HG02610 (cell line): ENCODE results near the gene OPRL1.
"Not testable (repeated sequence)": the region's sequence is repeated elsewhere in the genome, so short reads cannot be mapped to it uniquely, and the experiment has no call there.

Experiments used
- ATAC-seq: cut with Tn5 transposase; IDR thresholded peaks from one replicate; pipeline ENCODE4 v1.9.1; 2021; ENCODE audit warnings: mild to moderate bottlenecking, moderate library complexity; ENCODE audit not compliant: unreplicated experiment

The OPRL1 gene

DNA sequence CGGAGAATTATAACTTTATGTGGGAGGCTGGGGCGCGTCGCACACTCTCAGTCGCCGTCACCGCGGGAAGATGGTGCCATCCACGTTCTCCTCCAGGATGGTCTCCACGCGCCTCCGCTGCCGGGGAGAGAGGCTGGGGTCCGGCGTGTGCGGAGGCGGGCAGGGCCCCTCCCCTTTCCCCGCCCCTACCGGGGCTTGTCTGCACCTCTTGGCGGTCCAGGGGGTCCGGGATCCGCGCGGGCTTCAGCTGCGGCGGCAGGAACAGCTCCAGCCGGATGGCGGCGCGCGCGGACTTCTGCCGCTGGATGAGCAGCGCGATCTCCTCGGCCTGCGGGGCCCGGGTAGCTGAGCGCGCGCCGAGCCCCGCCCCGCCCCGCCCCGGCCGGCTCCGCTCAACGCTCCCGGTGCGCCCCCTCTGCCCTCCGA, 3.5 kb downstream of the OPRL1 start:
- no peak for ATAC-seq

DNA sequence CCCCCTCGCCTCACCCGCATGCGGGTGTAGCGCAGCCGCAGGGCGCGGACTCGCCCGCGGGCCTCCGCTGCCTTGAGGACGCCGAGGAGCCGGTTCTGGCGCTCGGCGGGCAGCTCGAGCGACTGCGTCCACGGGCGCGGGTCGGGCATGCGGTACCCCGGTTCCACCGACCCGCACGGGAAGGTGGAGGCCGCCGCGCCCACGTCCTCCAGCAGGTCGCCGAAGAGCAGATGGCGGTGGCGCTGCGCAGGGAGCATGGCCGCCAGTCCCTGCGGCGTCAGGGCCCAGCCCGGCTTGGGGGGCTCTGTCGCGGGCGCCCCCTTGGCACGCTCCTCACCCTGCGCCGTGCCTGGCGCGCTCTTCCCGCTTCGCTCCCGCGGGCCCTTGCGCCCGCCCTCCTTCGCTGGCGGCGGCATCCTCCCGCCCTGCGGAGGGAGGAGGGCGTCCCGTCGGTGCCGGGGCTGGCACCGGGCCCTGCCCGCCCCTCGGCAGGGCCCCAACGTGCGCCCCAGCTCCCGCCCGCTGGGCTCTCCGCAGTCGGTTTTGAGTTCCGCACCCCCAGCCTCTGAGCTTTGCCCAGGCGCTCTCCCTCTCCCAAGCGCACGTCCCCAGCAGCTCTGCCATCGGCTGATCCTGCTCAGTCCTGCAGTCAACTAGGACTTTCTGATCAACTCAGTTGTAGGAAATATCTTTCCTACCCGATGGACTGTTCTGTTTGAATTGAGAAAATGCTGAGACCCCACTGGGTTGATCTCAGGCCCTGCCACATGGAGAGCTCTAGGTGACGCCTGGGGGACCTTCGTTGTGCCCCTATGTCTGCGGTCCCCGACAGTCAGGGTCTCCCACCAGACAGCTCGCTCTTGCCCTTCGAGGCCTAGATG, 4.2 kb downstream of the OPRL1 start, which contains the start of gene LKAAEAR1:
Gene LKAAEAR1 (minus strand): TSS at position 595 of the 881 bp plus-strand sequence. CDS start 179 bp downstream, at position 416.
- ATAC-seq, result no peak

DNA sequence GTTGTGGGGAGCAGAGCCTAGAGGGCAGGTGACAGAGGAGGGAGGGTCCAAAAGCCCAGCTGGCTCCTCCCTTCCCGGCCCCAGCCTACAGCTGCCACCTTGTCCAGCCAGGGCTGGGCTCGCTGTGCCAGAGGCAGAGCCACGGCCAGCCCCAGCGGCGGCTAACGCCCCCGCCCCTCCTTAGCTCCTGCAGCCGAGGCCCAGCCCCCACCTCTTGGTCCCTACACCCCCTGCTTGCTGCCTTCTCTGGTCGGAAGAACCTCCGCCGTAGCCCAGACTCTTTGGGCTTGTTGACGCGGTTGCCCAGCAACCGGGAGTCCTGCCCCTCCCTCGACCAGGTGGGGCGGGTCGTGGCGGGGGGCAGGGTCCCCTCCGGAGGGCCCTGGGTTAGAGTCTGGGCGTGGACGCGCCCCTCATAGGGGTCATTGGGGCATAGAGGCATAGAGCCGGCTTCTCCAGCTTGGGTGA, 4.8 kb downstream of the OPRL1 start:
- ATAC-seq, result no peak

DNA sequence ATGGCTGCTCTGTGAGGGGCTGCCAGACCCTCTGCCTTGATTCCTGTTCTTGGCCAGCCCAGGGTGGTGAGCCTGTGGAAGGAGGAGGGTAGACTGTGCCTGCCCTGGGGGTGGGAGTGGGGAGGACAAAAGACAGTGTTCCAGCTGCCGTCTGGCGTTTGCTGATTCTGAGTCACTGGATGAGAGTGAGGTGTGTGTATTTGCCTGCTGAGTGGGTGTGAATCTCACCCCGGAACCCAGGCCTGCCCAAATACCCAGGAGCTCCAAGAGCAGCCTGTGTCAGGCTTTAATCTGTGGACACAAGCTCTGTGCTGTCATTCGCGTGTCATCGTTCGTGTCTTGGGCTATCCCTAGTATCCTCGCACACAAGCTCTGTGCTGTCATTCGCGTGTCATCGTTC, 6.9 kb downstream of the OPRL1 start:
- no peak for ATAC-seq

DNA sequence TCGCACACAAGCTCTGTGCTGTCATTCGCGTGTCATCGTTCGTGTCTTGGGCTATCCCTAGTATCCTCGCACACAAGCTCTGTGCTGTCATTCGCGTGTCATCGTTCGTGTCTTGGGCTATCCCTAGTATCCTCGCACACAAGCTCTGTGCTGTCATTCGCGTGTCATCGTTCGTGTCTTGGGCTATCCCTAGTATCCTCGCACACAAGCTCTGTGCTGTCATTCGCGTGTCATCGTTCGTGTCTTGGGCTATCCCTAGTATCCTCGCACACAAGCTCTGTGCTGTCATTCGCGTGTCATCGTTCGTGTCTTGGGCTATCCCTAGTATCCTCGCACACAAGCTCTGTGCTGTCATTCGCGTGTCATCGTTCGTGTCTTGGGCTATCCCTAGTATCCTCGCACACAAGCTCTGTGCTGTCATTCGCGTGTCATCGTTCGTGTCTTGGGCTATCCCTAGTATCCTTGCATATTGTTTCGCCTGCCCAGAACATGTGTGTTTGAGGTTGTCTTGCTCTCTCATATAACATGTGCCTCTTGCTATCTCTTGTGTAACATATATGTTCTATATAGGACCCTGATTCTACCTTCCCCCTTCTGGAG, 7.4 kb downstream of the OPRL1 start:
- ATAC-seq, result not testable (repeated sequence)

DNA sequence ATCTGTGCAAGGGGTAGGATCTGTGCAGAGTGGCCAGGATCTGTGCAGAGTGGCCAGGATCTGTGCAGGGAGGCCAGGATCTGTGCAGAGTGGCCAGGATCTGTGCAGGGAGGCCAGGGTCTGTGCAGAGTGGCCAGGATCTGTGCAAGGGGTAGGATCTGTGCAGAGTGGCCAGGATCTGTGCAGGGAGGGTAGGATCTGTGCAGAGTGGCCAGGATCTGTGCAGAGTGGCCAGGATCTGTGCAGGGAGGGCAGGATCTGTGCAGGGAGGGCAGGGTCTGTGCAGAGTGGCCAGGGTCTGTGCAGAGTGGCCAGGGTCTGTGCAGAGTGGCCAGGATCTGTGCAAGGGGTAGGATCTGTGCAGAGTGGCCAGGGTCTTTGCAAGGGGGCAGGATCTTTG, 8.7 kb downstream of the OPRL1 start:
- not testable (repeated sequence) for ATAC-seq

DNA sequence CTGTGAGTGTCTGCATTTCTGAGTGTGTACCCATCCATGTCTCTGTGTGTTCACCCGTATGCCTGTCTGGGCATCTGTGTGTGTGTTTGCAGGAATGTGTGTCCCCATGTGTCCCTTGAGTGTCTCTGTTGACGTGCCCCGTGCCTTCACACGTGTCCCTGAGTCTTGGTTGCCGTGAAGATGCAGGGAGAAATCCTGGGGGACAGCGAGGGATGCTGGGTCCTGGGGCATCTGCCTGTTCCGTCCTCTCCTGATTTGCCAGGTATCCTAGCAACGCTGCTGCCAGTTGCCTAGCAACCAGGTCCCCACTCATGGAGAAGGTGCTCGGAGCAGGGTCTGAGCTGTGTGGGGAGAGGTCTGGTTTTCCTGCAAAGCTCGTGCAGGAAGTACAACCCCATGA, 10.3 kb downstream of the OPRL1 start:
- no peak for ATAC-seq

DNA sequence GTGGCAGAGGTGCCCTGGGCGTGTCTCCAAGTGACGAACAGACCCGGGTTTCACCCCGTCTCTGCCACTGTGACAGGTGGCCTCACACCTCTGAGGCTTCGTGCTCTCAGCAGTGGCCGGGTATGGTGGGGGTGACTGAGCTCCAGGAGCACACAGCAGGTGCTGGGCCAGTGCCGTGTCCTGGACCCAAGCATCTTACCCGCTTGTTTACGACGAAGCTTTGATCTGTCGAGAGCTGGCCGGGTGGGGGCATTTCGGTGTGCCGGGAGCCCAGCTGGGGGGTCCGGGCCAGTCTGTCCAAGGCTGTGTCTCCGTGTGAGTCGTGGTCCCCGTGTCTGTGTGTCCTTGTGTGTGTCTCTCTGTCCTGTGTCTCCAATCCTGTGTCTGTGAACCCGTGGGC, 11.5 kb downstream of the OPRL1 start:
- ATAC-seq, result no peak

DNA sequence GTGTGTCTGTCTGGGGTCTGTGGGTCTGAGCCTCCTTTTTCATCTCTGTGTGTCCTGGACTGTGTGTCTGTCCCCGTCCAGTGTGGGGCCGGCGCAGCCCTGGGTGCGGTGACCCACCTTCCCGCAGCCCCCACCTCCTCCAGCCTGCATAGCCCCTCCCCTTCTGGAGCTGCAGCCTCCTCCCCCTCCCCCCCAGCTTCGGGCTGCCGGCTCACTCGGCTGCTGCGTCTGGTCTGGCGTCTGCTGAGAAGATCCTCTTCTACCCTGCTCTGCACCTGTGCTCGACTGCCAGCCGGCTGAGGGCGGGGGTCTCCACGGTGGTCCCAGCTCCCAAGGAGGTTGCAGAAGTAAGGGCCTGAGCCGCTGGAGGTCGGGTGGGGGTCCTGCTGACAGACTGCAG, 11.9 kb downstream of the OPRL1 start:
- no peak for ATAC-seq

DNA sequence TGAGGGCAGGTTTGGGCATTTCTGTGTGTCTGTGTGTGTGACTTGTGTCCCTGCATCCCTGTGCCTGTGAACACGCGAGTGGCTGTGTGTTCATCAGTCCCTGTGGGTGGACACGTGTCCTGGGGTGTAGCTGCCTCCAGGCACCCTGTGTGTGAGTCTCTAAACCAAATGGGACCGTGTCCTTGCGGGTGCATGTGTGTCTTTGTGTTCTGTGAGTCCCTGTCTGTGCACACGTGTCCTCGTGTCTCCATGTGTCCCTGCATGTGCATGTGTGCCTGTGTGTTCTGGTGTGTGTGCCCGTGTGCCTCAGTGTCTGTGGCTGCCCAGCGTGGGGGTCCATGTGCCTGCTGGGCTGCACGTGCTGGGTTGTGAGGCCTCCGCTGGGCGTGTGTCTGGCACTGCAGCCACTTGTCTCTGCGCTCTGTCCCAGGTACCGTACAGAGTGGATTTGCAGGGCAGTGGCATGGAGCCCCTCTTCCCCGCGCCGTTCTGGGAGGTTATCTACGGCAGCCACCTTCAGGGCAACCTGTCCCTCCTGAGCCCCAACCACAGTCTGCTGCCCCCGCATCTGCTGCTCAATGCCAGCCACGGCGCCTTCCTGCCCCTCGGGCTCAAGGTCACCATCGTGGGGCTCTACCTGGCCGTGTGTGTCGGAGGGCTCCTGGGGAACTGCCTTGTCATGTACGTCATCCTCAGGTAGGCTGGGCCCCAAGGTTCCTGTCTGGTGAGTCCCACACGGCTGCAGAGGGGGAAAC, 12.6 kb downstream of the OPRL1 start:
- no peak for ATAC-seq

DNA sequence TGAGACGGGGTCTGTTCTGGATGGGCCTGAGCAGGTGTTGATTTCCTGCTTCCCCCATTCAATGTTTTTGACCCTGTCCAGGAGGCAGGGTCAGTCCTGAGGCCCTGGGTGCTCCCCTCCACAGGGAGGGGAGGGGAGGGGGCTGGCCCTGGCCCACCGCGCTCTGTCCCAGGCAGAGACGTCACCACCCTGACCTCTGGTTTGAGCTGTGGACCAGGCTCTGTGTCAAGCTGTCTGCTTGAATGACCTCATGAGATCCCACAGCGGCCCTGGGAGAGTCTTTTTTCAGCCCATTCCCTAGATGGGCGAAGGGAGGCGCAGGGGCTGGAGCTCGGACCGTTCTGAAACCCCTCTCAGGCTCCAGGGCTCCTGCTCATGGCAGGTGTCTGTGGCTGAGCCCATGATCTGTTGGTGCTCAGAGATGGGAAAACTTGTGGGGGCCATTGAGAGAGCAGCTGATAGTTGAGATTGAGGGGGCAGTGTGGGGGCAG, 13.2 kb downstream of the OPRL1 start:
- no peak for ATAC-seq

DNA sequence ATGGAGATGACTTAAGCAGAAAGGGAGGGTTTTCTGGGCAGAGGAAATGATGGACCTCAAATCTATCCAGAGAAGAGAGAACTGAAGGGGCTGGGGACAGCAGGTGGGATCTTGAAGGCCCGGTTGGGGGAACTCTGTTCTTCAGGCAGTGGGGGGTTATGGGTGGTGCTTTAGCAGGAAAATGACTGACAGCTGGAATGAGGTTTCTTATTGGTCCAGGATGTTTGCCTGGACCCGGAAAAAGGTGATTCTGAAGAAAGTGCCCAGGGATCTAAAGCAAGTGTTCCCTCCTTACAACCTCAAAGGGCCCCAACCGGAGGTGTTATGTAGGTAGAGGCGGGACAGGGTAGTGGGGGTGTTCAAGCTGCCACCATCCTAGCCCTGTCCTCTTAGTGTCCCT, 15.6 kb downstream of the OPRL1 start:
- ATAC-seq, result no peak

DNA sequence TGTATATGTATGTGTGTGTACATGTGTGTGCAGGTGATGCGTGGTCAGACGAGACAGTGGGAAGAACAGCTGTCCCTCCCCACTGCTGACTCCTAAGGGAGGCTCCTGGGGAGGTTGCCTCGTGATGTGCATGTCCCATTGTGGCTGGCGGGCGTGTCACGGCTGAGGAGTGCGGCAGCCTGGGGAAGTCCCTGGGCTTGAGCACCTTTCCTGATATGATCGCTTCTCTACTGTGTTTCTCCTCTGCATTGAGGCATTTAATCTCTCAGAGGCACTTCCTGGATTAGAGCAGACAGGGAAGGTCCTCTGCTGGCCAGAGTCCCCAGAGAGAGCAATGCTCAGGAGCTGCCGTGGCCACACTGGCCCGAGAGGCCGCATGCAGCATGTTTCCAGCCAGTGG, 16.0 kb downstream of the OPRL1 start:
- no peak for ATAC-seq

DNA sequence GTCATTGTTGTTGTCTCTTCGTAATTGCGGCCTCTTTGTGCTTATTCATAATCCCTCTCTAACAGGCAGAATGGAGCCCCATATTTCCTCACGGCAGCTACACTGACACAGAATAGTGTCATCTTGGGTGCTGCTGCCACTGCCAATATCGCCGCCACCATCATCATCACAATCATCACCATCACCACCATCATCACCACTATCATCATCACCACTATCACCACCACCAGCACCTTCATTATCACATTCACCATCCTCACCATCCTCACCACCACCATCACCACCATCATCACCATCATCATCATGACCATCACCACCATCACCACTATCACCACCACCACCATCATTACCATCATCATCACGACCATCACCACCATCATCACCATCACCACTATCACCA, 16.7 kb downstream of the OPRL1 start:
- ATAC-seq, result no peak

DNA sequence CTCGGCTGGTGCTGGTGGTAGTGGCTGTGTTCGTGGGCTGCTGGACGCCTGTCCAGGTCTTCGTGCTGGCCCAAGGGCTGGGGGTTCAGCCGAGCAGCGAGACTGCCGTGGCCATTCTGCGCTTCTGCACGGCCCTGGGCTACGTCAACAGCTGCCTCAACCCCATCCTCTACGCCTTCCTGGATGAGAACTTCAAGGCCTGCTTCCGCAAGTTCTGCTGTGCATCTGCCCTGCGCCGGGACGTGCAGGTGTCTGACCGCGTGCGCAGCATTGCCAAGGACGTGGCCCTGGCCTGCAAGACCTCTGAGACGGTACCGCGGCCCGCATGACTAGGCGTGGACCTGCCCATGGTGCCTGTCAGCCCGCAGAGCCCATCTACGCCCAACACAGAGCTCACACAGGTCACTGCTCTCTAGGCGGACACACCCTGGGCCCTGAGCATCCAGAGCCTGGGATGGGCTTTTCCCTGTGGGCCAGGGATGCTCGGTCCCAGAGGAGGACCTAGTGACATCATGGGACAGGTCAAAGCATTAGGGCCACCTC, 18.7 kb downstream of the OPRL1 start:
- ATAC-seq, result no peak

DNA sequence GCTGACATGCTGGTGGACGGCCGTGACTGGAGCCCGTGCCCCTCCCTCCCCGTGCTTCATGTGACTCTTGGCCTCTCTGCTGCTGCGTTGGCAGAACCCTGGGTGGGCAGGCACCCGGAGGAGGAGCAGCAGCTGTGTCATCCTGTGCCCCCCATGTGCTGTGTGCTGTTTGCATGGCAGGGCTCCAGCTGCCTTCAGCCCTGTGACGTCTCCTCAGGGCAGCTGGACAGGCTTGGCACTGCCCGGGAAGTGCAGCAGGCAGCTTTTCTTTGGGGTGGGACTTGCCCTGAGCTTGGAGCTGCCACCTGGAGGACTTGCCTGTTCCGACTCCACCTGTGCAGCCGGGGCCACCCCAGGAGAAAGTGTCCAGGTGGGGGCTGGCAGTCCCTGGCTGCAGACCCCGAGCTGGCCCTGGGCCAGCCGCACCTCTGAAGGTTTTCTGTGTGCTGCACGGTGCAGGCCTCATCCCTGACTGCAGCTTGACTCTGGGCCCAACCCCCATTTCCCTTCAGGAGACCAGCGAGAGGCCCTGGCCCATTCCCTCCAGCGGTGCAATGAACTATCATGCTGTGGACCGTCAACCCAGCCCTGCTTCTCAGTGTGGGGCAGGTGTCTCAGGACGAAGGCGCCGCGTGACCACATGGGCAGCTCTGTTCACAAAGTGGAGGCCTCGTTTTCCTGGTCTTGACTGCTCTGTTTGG, 19.4 kb downstream of the OPRL1 start:
- ATAC-seq, result no peak

DNA sequence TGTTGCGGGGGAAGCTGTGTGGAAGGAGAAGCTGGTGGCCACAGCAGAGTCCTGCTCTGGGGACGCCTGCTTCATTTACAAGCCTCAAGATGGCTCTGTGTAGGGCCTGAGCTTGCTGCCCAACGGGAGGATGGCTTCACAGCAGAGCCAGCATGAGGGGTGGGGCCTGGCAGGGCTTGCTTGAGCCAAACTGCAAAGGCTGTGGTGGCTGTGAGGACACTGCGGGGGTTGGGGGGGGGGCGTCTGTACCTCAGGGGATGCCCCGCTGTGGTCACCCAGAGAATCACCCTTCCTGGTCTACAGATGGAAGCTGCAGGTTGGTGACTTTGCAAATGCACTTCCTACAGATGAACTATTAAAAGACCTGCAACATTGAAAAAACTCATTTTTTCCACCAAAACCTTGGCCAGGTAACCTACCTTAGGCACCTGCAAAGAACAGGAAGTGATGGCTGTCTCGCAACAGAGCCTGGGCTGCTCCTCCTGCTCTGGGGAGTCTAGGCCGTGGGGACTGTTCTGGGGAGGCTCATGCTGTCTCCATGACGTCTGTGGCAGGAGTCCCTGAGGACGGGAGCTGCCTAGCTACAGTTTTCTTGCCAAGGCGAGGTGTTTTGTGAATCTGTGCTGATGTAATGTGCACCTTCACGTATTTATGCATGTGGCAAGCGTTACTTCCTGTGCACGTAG, 20.1 kb downstream of the OPRL1 start:
- ATAC-seq, result no peak

DNA sequence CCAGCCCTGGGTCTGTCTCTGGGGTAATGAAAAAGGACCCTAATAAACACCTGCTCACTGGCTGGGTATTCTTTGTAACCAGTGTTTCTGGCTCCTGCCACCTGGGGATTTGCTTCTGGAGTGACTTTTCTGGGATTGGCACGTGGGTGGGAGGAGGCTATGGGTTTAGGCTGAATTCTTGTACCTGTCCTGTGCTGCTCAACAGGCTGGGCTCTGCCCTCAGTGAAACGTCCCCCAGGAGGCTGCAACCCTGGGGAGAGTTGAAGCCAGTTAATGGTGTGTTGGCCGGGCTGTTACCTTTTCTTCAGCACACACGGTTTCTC, 20.6 kb downstream of the OPRL1 start:
- ATAC-seq, result no peak

DNA sequence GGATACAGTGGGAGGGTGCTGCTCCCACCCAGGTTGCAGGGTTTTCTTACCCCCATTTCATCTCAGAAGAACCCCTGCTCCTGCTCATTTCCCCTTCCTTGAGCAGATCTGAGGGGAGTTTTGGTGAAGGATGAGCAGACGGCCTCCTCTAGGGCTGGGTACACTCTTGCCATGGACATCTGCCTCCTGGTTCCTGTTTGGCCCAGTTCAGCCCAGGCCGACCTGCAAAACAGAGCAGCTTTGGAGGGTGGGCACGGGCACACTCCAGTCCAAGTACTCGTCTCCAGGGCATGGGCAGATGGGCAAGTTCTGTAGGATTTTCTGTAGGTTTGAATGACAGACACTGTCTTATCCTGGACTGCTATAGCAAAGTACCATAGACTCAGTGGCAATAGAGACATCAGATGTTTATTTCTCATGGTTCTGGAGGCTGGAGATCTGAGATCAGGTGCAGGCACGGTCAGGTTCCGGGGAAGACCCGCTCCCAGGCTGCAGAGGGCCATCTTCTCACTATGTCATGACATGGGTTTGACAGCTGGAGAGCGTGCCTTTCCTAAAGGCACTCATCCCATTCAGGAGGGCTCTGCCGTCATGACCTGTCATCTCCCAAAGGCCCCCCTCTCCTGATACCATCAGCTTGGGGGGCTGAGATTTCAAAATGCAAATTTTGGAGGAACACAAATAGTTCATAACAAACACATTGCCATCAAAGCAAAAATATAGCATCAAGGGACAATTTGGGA, 21.2 kb downstream of the OPRL1 start:
- ATAC-seq, result no peak
